CD14-positive monocyte (primary cell): Measurements from ENCODE around the gene DPP6. TPM values are rescaled to one million over a fixed set of nuclear protein-coding genes. Genes with fewer than 3 reads are reported as not detected.

Source experiments
- DNase-seq, 3 donors: peaks; one replicate each; pipeline ENCODE4 v3.0.0-alpha.2; 2011 to 2022
- H2AFZ ChIP-seq: 2 replicates; pipeline ENCODE4 v1.6.0; 2012; ENCODE audit warnings: mild to moderate bottlenecking, low read depth, low read length, inconsistent platforms; ENCODE audit not compliant: insufficient read depth, poor library complexity, severe bottlenecking
- H3K27ac ChIP-seq, 2 donors: 1 replicate in 1 of 2; 2 replicates in 1 of 2; pipeline ENCODE4 v1.5.1; 2012 to 2013; ENCODE audit warnings: low read length in 2 of 2, control low read depth in 1 of 2, inconsistent platforms in 1 of 2, low read depth in 1 of 2, mild to moderate bottlenecking in 1 of 2
- H3K27me3 ChIP-seq, 2 donors: one replicate each; pipeline versions ENCODE4 v1.6.0 to v1.6.1; 2011 to 2013; ENCODE audit warnings: low read length in 2 of 2; ENCODE audit not compliant: control insufficient read depth in 2 of 2, insufficient read depth in 2 of 2
- H3K36me3 ChIP-seq, 2 donors: replicated peaks in 1 of 2; 1 replicate in 1 of 2; 2 replicates in 1 of 2; pipeline versions ENCODE4 v1.5.1 to v1.6.1; 2012 to 2013; ENCODE audit warnings: low read length in 2 of 2, control low read depth in 1 of 2, inconsistent platforms in 1 of 2, mild to moderate bottlenecking in 1 of 2; ENCODE audit not compliant: insufficient read depth in 2 of 2, control insufficient read depth in 1 of 2
- H3K4me1 ChIP-seq, 2 donors: 1 replicate in 1 of 2; 2 replicates in 1 of 2; pipeline versions ENCODE4 v1.5.1 to v1.6.1; 2012 to 2013; ENCODE audit warnings: low read length in 2 of 2, control low read depth in 1 of 2, inconsistent platforms in 1 of 2, mild to moderate bottlenecking in 1 of 2, moderate library complexity in 1 of 2; ENCODE audit not compliant: insufficient read depth in 2 of 2, control insufficient read depth in 1 of 2
- H3K4me2 ChIP-seq: replicated peaks from 2 replicates; pipeline ENCODE3; 2012; ENCODE audit warnings: low read length, moderate library complexity, mild to moderate bottlenecking; ENCODE audit not compliant: poor library complexity, severe bottlenecking; ENCODE audit errors: extremely low read depth
- H3K4me3 ChIP-seq, 3 experiments: fragments of 200-600 bp in 1 of 3; sonication (generic) in 1 of 3; replicated peaks in 1 of 3; 1 replicate in 2 of 3; 2 replicates in 1 of 3; pipeline ENCODE4 v1.5.1; 2011 to 2013; ENCODE audit warnings: low read length in 3 of 3, mild to moderate bottlenecking in 3 of 3, control low read depth in 2 of 3, low read depth in 2 of 3, inconsistent platforms in 1 of 3, moderate library complexity in 1 of 3
- H3K79me2 ChIP-seq: 2 replicates; pipeline ENCODE4 v1.6.0; 2012; ENCODE audit warnings: mild to moderate bottlenecking, control low read depth, inconsistent platforms, low read length, moderate library complexity; ENCODE audit not compliant: insufficient read depth
- H3K9ac ChIP-seq: 2 replicates; pipeline ENCODE4 v1.6.0; 2017; ENCODE audit warnings: low read length, mild to moderate bottlenecking; ENCODE audit not compliant: insufficient read depth, poor library complexity, severe bottlenecking
- H3K9me3 ChIP-seq, 2 donors: replicated peaks in 1 of 2; 1 replicate in 1 of 2; 2 replicates in 1 of 2; pipeline versions ENCODE4 v1.5.1 to v1.6.1; 2012 to 2013; ENCODE audit warnings: low read length in 2 of 2, control low read depth in 1 of 2; ENCODE audit not compliant: control insufficient read depth in 1 of 2, insufficient read depth in 1 of 2
- H4K20me1 ChIP-seq: 2 replicates; pipeline ENCODE4 v1.6.0; 2012; ENCODE audit warnings: mild to moderate bottlenecking, low read length, control low read depth, moderate library complexity; ENCODE audit not compliant: insufficient read depth
- H3K27ac Mint-ChIP-seq, 7 donors: one replicate each; pipeline ENCODE4 v1.8.0; 2020; ENCODE audit warnings: mild to moderate bottlenecking in 7 of 7, mixed read lengths in 7 of 7, moderate library complexity in 6 of 7, inconsistent platforms in 2 of 7
- H3K27me3 Mint-ChIP-seq, 3 donors: one replicate each; pipeline ENCODE4 v1.8.0; 2021 to 2022; ENCODE audit warnings: low read depth in 3 of 3, mild to moderate bottlenecking in 3 of 3, mixed read lengths in 3 of 3, moderate library complexity in 3 of 3, inconsistent platforms in 1 of 3
- H3K36me3 Mint-ChIP-seq, 2 donors: one replicate each; pipeline ENCODE4 v1.8.0; 2020; ENCODE audit warnings: mixed read lengths in 2 of 2, inconsistent platforms in 1 of 2, mild to moderate bottlenecking in 1 of 2
- H3K4me1 Mint-ChIP-seq: one replicate; pipeline ENCODE4 v1.8.0; 2020; ENCODE audit warnings: mild to moderate bottlenecking, mixed read lengths
- H3K4me3 Mint-ChIP-seq, 2 donors: one replicate each; pipeline ENCODE4 v1.8.0; 2020; ENCODE audit warnings: mild to moderate bottlenecking in 2 of 2, mixed read lengths in 2 of 2, moderate library complexity in 1 of 2
- H3K9me3 Mint-ChIP-seq, 7 donors: one replicate each; pipeline ENCODE4 v1.8.0; 2020 to 2022; ENCODE audit warnings: mixed read lengths in 7 of 7, mild to moderate bottlenecking in 6 of 7, moderate library complexity in 6 of 7, inconsistent platforms in 2 of 7
- WGBS: methylation state at CpG from one replicate; pipeline ENCODE4 v1.1.5; 2013; ENCODE audit warnings: missing lambda C conversion rate; ENCODE audit not compliant: insufficient coverage; 5-methylcytosine and 5-hydroxymethylcytosine counted together
- intact Hi-C, 2 donors: fragments of 100-400 bp; cut with micrococcal nuclease; formaldehyde crosslinking; loops; one replicate each; pipeline versions ENCODE4 v1.15.0 to v1.15.1; 2023
- polyA plus RNA-seq, 3 donors: library from polyadenylated mRNA; depleted of rRNA in 1 of 3; unstranded in 2 of 3; stranded (reverse) in 1 of 3; fragments of 300-500 nt in 2 of 3; fragments of >200 nt in 1 of 3; fragmentation: Illumina TruSeq in 2 of 3; gene quantifications; 1 replicate in 2 of 3; 2 replicates in 1 of 3; pipeline ENCODE4 v1.2.3, GENCODE V29; 2012 to 2021
- TF ChIP-seq, protein P1 (sequence below): fragments of 200-600 bp; IDR thresholded peaks from one replicate; pipeline ENCODE4 v1.8.0; 2022; ENCODE audit warnings: antibody characterized with exemption, mild to moderate bottlenecking

Gene DPP6
- polyA plus RNA-seq, 3 donors: not detected

DNA sequence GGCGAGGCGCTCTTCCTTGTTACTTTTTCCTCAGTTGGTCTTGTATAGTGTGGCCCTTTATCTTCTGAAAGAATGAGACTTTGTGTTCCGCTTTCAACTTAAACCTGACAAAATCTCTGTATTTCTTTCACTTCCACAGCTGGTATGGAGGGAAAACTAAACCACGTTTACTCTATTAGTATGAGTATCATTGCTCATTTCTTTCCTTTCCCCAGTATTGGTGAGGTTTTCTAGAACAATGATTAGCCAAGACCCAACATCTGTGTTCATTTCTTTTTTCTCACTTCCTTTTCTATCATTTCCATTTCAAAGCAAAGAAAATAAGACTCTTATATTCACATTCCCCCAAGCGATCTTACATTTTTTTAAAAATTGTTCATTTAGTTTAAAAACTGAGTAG is 785.4 kb downstream of the DPP6 start:
- Mint-ChIP-seq H3K9me3 (peaks cover 2 to 9% (median 5%) of the 10 kb centered on the region in 7 donors), H3K27ac (no peak overlapping the region), H3K27me3 (peaks cover 0 to 9% (median 4%) of the 10 kb centered on the region in 3 donors), H3K4me1 (no peaks in the 10 kb centered on the region), H3K4me3 (no peak overlapping the region), H3K36me3 (no peaks in the 10 kb centered on the region)
- Histone ChIP-seq H2AFZ (no peak overlapping the region), H4K20me1 (no peaks in the 10 kb centered on the region), H3K9me3 (peaks cover 6 to 10% of the 10 kb centered on the region in 2 donors), H3K9ac (no peak overlapping the region), H3K4me1 (no peaks in the 10 kb centered on the region), H3K27me3 (no peaks in the 10 kb centered on the region), H3K27ac (no peak overlapping the region), H3K79me2 (no peaks in the 10 kb centered on the region), H3K36me3 (no peaks in the 10 kb centered on the region), H3K4me2 (no peak overlapping the region), H3K4me3 (no peak overlapping the region)
- WGBS: no CpG with 5 or more reads among the region's 5 CpGs
- intact Hi-C loops: no loop called here
- TF ChIP-seq, protein P1, sequence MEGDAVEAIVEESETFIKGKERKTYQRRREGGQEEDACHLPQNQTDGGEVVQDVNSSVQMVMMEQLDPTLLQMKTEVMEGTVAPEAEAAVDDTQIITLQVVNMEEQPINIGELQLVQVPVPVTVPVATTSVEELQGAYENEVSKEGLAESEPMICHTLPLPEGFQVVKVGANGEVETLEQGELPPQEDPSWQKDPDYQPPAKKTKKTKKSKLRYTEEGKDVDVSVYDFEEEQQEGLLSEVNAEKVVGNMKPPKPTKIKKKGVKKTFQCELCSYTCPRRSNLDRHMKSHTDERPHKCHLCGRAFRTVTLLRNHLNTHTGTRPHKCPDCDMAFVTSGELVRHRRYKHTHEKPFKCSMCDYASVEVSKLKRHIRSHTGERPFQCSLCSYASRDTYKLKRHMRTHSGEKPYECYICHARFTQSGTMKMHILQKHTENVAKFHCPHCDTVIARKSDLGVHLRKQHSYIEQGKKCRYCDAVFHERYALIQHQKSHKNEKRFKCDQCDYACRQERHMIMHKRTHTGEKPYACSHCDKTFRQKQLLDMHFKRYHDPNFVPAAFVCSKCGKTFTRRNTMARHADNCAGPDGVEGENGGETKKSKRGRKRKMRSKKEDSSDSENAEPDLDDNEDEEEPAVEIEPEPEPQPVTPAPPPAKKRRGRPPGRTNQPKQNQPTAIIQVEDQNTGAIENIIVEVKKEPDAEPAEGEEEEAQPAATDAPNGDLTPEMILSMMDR: no peak
- DNase-seq: no peak

DNA sequence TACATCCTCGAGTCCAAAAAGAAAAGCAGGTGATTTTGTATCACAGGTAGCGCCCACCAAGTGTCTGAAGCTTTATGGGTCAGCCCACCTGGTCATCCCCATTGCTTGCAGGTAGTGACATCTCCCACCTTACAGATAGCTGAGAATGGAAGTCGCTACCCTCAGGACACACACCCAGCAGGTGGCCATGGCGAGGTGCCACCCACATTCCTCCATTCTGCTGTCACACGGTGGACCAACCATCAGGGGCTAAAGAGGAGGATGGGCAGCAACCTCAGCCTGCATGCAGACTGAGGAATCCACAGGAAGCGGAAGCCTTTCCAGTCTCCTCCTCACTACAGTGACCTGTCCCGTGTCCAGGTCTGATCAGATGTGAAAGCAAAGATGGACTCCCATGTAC is 787.9 kb downstream of the DPP6 start:
- H3K4me3 ChIP-seq: no peak overlapping the region
- no peaks in the 10 kb centered on the region for H3K4me1 Mint-ChIP-seq
- no peaks in the 10 kb centered on the region for H3K36me3 Mint-ChIP-seq
- no peak overlapping the region for H3K4me2 ChIP-seq
- 100% methylated on average over 3 of the region's 7 CpGs for WGBS
- H3K9ac ChIP-seq: no peak overlapping the region
- H3K27me3 ChIP-seq: no peaks in the 10 kb centered on the region
- H3K36me3 ChIP-seq: no peaks in the 10 kb centered on the region
- peaks cover 2 to 9% (median 6%) of the 10 kb centered on the region in 7 donors for H3K9me3 Mint-ChIP-seq
- H2AFZ ChIP-seq: no peak overlapping the region
- H3K27ac ChIP-seq: no peak overlapping the region
- H3K4me1 ChIP-seq: no peaks in the 10 kb centered on the region
- intact Hi-C loops: no loop called here
- TF ChIP-seq, protein P1: no peak
- no peak for DNase-seq
- H3K4me3 Mint-ChIP-seq: no peak overlapping the region
- peaks cover 0 to 14% (median 6%) of the 10 kb centered on the region in 3 donors for H3K27me3 Mint-ChIP-seq
- no peak overlapping the region for H3K27ac Mint-ChIP-seq
- no peaks in the 10 kb centered on the region for H3K79me2 ChIP-seq
- peaks cover 6 to 10% of the 10 kb centered on the region in 2 donors for H3K9me3 ChIP-seq
- no peaks in the 10 kb centered on the region for H4K20me1 ChIP-seq
